NT2/D1 (cell line): ENCODE results near the gene UNC5B.

Experiments
- SUZ12 ChIP-seq: IDR thresholded peaks from 2 replicates; pipeline ENCODE4 v1.6.1; 2011; ENCODE audit not compliant: insufficient read length, insufficient read depth; ENCODE audit errors: extremely low read depth
- YY1 ChIP-seq: IDR thresholded peaks from 2 replicates; pipeline ENCODE4 v1.6.1; 2011; ENCODE audit not compliant: insufficient read length, insufficient read depth
- ZNF274 ChIP-seq: IDR thresholded peaks from 2 replicates; pipeline ENCODE4 v1.6.1; 2011; ENCODE audit warnings: mild to moderate bottlenecking, low read depth, low read length

DNA sequence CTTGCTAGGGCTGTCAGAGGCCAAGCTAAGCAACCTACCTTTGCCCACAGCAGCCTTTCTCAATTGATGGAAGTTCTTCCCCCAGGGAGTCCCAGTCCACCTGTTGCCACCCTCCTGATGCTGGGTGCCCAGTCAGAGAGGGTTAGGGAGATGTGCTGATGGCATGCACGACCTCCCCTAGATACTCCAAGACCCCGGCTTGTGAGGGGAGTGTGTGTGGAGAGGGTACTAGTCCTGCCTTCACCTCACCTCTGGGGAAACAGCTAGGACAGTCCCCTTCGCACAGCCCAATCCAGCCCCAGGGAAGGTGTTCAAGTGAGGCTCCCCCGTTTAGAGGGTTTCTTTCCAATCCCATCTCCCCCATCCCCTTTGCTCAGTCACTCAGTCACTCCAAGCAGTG lies 1.3 kb upstream of the UNC5B start:
- TF ChIP-seq ZNF274 (no peak), SUZ12 (no peak), YY1 (no peak)
